Gastroesophageal sphincter (tissue), 3 donors: ENCODE measurements around the gene DCAF7.

Experiments used
- CTCF ChIP-seq, 4 experiments: fragments of 200-600 bp in 2 of 4; fragments of 450-650 bp in 2 of 4; sonication (generic) in 1 of 4; IDR thresholded peaks; one replicate each; pipeline ENCODE4 v1.5.1; 2017 to 2019; ENCODE audit warnings: antibody characterized with exemption in 4 of 4, mild to moderate bottlenecking in 2 of 4, moderate library complexity in 2 of 4
- POLR2A ChIP-seq, 2 donors: fragments of 450-650 bp; IDR thresholded peaks; one replicate each; pipeline ENCODE4 v1.6.1; 2017; ENCODE audit warnings: antibody characterized with exemption in 2 of 2, mild to moderate bottlenecking in 2 of 2, moderate library complexity in 1 of 2

GRCh38 chr17:63515426-63515825 lies 34.9 kb upstream of the DCAF7 start:
- TF ChIP-seq CTCF (IDR thresholded peaks at IDR 0.05) = no peak
- no peak for TF ChIP-seq POLR2A (IDR thresholded peaks at IDR 0.05)
